ENCODE data around the gene CFAP157. TPM values are rescaled to one million over a fixed set of nuclear protein-coding genes. Genes with fewer than 3 reads are reported as not detected.

CFAP157 gene
- total RNA-seq, 2 experiments from 2014 or later: not detected

GRCh38 chr9:127733614-127734013 is 26.8 kb downstream of the CFAP157 start:
- no peaks in the 10 kb centered on the region for H3K27me3 Mint-ChIP-seq
- H3K27ac Mint-ChIP-seq: peak overlapping the region; percentile 81
- no peaks in the 10 kb centered on the region for H3K9me3 Mint-ChIP-seq
- no peaks in the 10 kb centered on the region for H3K36me3 Mint-ChIP-seq
- peaks cover 11% of the 10 kb centered on the region for H3K4me1 Mint-ChIP-seq
- peak overlapping the region; percentile 39 for H3K4me3 Mint-ChIP-seq
- no peak for DNase-seq

- H3K4me3 Mint-ChIP-seq: peak overlapping the region; percentile 75
- no peak for DNase-seq
- no peaks in the 10 kb centered on the region for H3K27me3 Mint-ChIP-seq
- H3K4me1 Mint-ChIP-seq: peaks cover 11% of the 10 kb centered on the region
- H3K9me3 Mint-ChIP-seq: no peaks in the 10 kb centered on the region
- peak overlapping the region; percentile 81 for H3K27ac Mint-ChIP-seq
- peaks cover 1% of the 10 kb centered on the region for H3K36me3 Mint-ChIP-seq
These were observed 27.5 kb downstream of the CFAP157 start for GRCh38 chr9:127734247-127734746.

- peaks cover 2% of the 10 kb centered on the region for H3K36me3 Mint-ChIP-seq
- no peaks in the 10 kb centered on the region for H3K9me3 Mint-ChIP-seq
- H3K4me1 Mint-ChIP-seq: peaks cover 11% of the 10 kb centered on the region
- peak within 1 kb of the TSS; percentile 84 for H3K27ac Mint-ChIP-seq
- H3K4me3 Mint-ChIP-seq: peak within 1 kb of the TSS; percentile 79
- DNase-seq: peak; percentile 98
- no peaks in the 10 kb centered on the region for H3K27me3 Mint-ChIP-seq
These were observed 28.1 kb downstream of the CFAP157 start, which contains the start of gene TOR2A for GRCh38 chr9:127734747-127735529. TSS of gene TOR2A (minus strand) at chr9:127735294. CDS start at chr9:127735270, 24 bp downstream.

GRCh38 chr9:127735530-127736185 is 28.9 kb downstream of the CFAP157 start:
- Mint-ChIP-seq H3K27ac (peak overlapping the region; percentile 84), H3K9me3 (no peaks in the 10 kb centered on the region), H3K27me3 (no peaks in the 10 kb centered on the region), H3K36me3 (peaks cover 2% of the 10 kb centered on the region), H3K4me1 (peaks cover 11% of the 10 kb centered on the region), H3K4me3 (peak overlapping the region; percentile 79)
- no peak for DNase-seq

GRCh38 chr9:127738666-127739065 is 31.9 kb downstream of the CFAP157 start:
- Mint-ChIP-seq H3K27me3 (no peaks in the 10 kb centered on the region), H3K4me1 (peaks cover 8% of the 10 kb centered on the region), H3K9me3 (no peaks in the 10 kb centered on the region), H3K36me3 (peaks cover 5% of the 10 kb centered on the region), H3K4me3 (no peak overlapping the region), H3K27ac (no peak overlapping the region)
- no peak for DNase-seq

- Mint-ChIP-seq H3K9me3 (no peaks in the 10 kb centered on the region), H3K27me3 (no peaks in the 10 kb centered on the region), H3K4me1 (peaks cover 2% of the 10 kb centered on the region), H3K27ac (no peak overlapping the region), H3K4me3 (no peak overlapping the region), H3K36me3 (peaks cover 5% of the 10 kb centered on the region)
- no peak for DNase-seq
These were observed 33.0 kb downstream of the CFAP157 start for GRCh38 chr9:127739614-127740330.

- Mint-ChIP-seq H3K27me3 (no peaks in the 10 kb centered on the region), H3K4me1 (peaks cover 2% of the 10 kb centered on the region), H3K36me3 (peaks cover 5% of the 10 kb centered on the region), H3K9me3 (no peaks in the 10 kb centered on the region), H3K4me3 (no peak overlapping the region), H3K27ac (no peak overlapping the region)
- DNase-seq: no peak
These were observed 35.1 kb downstream of the CFAP157 start for GRCh38 chr9:127741831-127742434.

GRCh38 chr9:127742435-127743088 is 35.8 kb downstream of the CFAP157 start:
- H3K9me3 Mint-ChIP-seq: no peaks in the 10 kb centered on the region
- no peak overlapping the region for H3K4me3 Mint-ChIP-seq
- DNase-seq: no peak
- peak overlapping the region; percentile 8 for H3K27ac Mint-ChIP-seq
- peaks cover 5% of the 10 kb centered on the region for H3K36me3 Mint-ChIP-seq
- no peaks in the 10 kb centered on the region for H3K27me3 Mint-ChIP-seq
- H3K4me1 Mint-ChIP-seq: peaks cover 8% of the 10 kb centered on the region

GRCh38 chr9:127744398-127745110 is 37.8 kb downstream of the CFAP157 start:
- Mint-ChIP-seq H3K27ac (no peak overlapping the region), H3K4me3 (no peak overlapping the region), H3K9me3 (no peaks in the 10 kb centered on the region), H3K4me1 (peaks cover 13% of the 10 kb centered on the region), H3K27me3 (no peaks in the 10 kb centered on the region), H3K36me3 (peaks cover 3% of the 10 kb centered on the region)
- DNase-seq: no peak

GRCh38 chr9:127746959-127747569 is 40.3 kb downstream of the CFAP157 start:
- peaks cover 13% of the 10 kb centered on the region for H3K4me1 Mint-ChIP-seq
- H3K27me3 Mint-ChIP-seq: no peaks in the 10 kb centered on the region
- peaks cover 9% of the 10 kb centered on the region for H3K36me3 Mint-ChIP-seq
- H3K27ac Mint-ChIP-seq: peak overlapping the region; percentile 42
- peak overlapping the region; percentile 26 for H3K4me3 Mint-ChIP-seq
- peak; percentile 30 for DNase-seq
- no peaks in the 10 kb centered on the region for H3K9me3 Mint-ChIP-seq

- H3K27ac Mint-ChIP-seq: no peak overlapping the region
- H3K36me3 Mint-ChIP-seq: peaks cover 6% of the 10 kb centered on the region
- no peak overlapping the region for H3K4me3 Mint-ChIP-seq
- no peaks in the 10 kb centered on the region for H3K27me3 Mint-ChIP-seq
- H3K4me1 Mint-ChIP-seq: peaks cover 13% of the 10 kb centered on the region
- no peaks in the 10 kb centered on the region for H3K9me3 Mint-ChIP-seq
- DNase-seq: no peak
These were observed 42.5 kb downstream of the CFAP157 start for GRCh38 chr9:127749090-127749787.

GRCh38 chr9:127751269-127752054 is 44.7 kb downstream of the CFAP157 start:
- Mint-ChIP-seq H3K27ac (no peak overlapping the region), H3K4me3 (no peak overlapping the region), H3K36me3 (peaks cover 6% of the 10 kb centered on the region), H3K4me1 (peaks cover 13% of the 10 kb centered on the region), H3K27me3 (no peaks in the 10 kb centered on the region), H3K9me3 (no peaks in the 10 kb centered on the region)
- no peak for DNase-seq

Data from activated naive CD8-positive, alpha-beta T cell treated with anti-CD3 and anti-CD28 coated beads for 36 hours (primary cell).